Endothelial cell of umbilical vein (primary cell): ENCODE data around the gene PKD1.

Source experiments
- CTCF ChIP-seq, 2 donors: IDR thresholded peaks; 1 replicate in 1 of 2; 2 replicates in 1 of 2; pipeline ENCODE4 v1.5.1; 2011; ENCODE audit warnings: low read length in 2 of 2, mild to moderate bottlenecking in 2 of 2, moderate library complexity in 2 of 2, control low read depth in 1 of 2, inconsistent platforms in 1 of 2, low read depth in 1 of 2; ENCODE audit not compliant: insufficient read depth in 1 of 2; ENCODE audit errors: extremely low read depth in 1 of 2
- EZH2 ChIP-seq: IDR thresholded peaks from 2 replicates; pipeline ENCODE4 v1.6.1; 2012; ENCODE audit warnings: borderline replicate concordance, low read depth, mild to moderate bottlenecking, moderate library complexity, low read length, inconsistent platforms; ENCODE audit not compliant: severe bottlenecking
- GATA2 ChIP-seq: IDR thresholded peaks from 2 replicates; pipeline ENCODE4 v1.7.0; 2011; ENCODE audit warnings: low read depth, mild to moderate bottlenecking, moderate library complexity, mixed read lengths, low read length; ENCODE audit not compliant: insufficient read length, insufficient read depth
- JUN ChIP-seq: IDR thresholded peaks from 2 replicates; pipeline ENCODE4 v1.6.1; 2011; ENCODE audit warnings: borderline replicate concordance, low read depth; ENCODE audit not compliant: insufficient read length, insufficient read depth
- POLR2AphosphoS5 ChIP-seq: IDR thresholded peaks from 2 replicates; pipeline ENCODE4 v1.6.1; 2012; ENCODE audit warnings: low read depth, mild to moderate bottlenecking, control low read depth, low read length, moderate library complexity; ENCODE audit not compliant: insufficient read depth

GRCh38 chr16:2157480-2158261 lies 22.0 kb upstream of the PKD1 start:
- TF ChIP-seq CTCF (IDR thresholded peaks at IDR 0.05; ENCODE audit: extremely low read depth in 1 of 2, insufficient read depth in 1 of 2, low read depth in 1 of 2, low read length in 2 of 2): no peak
- TF ChIP-seq EZH2: no peak
- no peak for TF ChIP-seq POLR2AphosphoS5
- TF ChIP-seq GATA2: no peak
- TF ChIP-seq JUN: no peak
